Mesenteric fat pad (tissue), 1 donor: Measurements from ENCODE around the gene PLSCR1. TPM values are rescaled to one million over a fixed set of nuclear protein-coding genes. Genes with fewer than 3 reads are reported as not detected.

Experiments used
- DNase-seq: peaks from one replicate; pipeline ENCODE4 v3.0.0-alpha.2; 2020; ENCODE audit warnings: low spot score
- long read RNA-seq: library from polyadenylated mRNA; unstranded; transcript quantifications from one replicate; pipeline ENCODE4 v2.0.0, GENCODE V29; 2020
- total RNA-seq: library from RNA; stranded (reverse); fragmentation: NEBNext Ultra II Directional; extraction: Animal tissue kit (Norgen Biotek cat#: 25700); gene quantifications from one replicate; pipeline ENCODE4 v1.2.1, GENCODE V29; 2021
- donor health status: DM: yes; HTN: yes; CAD: no.

Gene PLSCR1, protein sequence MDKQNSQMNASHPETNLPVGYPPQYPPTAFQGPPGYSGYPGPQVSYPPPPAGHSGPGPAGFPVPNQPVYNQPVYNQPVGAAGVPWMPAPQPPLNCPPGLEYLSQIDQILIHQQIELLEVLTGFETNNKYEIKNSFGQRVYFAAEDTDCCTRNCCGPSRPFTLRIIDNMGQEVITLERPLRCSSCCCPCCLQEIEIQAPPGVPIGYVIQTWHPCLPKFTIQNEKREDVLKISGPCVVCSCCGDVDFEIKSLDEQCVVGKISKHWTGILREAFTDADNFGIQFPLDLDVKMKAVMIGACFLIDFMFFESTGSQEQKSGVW
- 187 TPM for total RNA-seq
- long read RNA-seq, transcript PLSCR1-202 (8 exons, 996 nt): minor isoform, 27 of 330 reads
- long read RNA-seq, transcript PLSCR1-201 (9 exons, 2,233 nt): major isoform, 256 of 330 reads
- long read RNA-seq, partial matches to known transcripts: 22 of 330 reads
- long read RNA-seq, other reads (novel, unspliced or antisense): 20 of 330 reads

DNA sequence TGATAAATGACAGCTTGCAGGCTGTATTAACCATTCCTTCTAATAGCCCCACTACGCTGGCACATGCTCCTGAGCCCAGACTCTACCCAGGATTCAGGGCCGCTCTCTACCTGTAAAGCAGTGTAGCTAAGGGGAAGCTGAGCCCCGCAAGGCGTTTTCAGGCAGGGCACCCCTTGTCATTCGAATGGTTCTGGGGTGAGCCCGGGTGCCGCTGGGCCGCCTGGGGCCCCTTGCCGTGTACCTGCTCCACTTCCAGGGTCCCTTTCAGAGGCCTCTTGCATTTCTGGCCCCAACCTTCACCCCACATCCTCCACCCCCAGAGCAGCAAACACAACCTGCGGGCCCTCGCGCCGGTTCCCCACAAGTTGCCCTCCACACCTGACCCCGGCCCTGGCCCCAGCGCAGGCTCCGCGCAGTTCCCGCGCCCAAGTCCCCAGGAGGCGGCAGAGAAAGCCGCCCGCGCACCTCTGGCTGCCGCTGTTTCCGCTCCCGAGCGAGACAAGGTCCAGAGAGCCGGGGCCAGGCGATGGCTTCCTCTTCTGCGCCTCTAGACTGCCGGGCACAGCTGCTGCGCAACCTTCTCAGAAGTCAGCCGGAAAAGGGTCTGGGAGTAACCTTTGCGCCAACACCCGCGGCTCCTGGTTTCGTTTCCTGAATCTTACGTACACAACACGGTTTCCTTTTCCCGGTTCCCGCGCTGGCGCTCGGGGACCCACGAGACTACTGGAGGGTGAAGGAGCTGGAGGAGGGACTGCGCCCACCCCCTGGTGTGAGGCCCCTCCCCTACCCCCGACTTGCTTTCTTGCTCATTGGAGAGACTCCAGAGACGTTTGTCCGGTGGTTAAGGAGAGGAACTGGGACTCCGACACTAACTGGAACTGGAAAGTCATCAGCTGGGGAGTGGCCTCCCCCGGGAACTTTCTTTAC, at the start of gene PLSCR1:
Gene PLSCR1, minus strand, starts transcription at position 606 of the 927 bp plus-strand sequence. CDS start 8,055 bp downstream, outside the sequence.
- peak; percentile 97 for DNase-seq

- DNase-seq: no peak
Observed at GRCh38 chr3:146593776-146594175, 49.4 kb upstream of the PLSCR1 start.

GRCh38 chr3:146590521-146590920, 46.1 kb upstream of the PLSCR1 start:
- DNase-seq: no peak

DNA sequence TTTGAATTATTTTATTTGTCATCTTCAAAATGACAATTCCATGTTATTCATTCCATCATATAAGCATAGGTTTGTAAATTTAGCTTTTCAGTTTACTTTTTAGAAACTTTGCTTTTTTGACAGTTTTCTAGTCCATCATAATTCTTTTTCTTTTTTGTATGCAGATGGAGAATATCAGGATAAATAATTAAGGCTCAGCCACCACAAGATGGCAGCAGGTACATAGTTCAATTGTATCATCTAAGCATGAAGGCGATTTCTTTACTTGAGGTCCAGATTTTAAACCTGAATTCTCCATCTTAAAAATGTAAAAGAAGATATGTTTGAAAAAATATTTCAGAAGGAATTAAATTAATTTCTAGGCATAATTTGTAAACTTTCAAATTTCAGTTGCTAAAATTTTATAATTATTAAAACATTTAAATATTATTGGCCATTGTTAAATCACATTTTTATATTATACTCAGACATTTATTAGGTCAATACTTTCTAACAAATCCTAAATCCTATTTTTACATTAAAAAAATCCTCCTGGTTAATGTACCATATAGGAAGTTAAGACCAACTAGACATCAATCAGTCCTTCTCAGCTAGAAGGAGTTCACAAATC, 45.6 kb upstream of the PLSCR1 start:
- DNase-seq: no peak

GRCh38 chr3:146585156-146585555, 40.7 kb upstream of the PLSCR1 start:
- no peak for DNase-seq

GRCh38 chr3:146581951-146582467, 37.6 kb upstream of the PLSCR1 start:
- no peak for DNase-seq

DNA sequence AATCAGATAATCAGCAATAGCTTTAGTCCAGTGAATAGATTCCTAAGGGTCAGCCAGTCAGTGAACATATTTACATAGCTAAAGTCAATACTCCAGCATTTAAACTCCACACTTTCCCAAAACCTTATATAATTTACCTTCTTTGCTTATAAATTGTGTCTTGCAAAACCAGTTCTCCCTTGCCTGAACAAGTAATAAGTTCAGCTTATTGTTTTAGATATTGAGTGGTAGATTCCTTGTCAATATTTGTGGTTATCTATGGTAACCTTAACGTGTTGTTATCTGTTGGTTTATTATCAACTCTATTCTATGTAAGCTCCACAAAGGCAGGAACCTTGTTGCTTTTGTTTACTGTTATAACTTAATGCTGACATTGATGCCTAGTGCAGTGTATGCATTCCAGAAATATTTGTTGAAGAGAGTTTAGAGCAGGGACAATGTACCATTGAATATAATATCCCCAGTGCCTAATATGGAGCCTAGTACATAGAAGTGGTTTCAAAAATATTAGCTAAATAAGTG, 36.7 kb upstream of the PLSCR1 start:
- no peak for DNase-seq

DNA sequence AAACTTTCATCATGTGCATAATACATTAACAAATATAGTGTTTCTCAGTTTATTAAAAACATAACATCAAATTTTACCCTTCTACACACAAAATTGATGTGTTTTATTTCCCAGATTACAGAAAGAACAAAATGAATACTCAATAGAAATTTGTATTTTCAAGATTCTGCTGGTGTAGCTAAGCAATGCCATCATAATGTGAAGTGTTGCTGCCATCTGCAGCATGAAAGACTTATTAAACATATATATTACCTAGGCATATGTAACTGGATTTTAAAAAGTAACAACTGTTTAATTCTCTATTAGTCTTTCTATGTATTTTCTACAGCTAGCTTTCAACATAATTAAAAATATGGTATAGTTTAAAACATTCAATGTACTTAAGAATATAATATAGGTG, 33.3 kb upstream of the PLSCR1 start:
- no peak for DNase-seq

DNA sequence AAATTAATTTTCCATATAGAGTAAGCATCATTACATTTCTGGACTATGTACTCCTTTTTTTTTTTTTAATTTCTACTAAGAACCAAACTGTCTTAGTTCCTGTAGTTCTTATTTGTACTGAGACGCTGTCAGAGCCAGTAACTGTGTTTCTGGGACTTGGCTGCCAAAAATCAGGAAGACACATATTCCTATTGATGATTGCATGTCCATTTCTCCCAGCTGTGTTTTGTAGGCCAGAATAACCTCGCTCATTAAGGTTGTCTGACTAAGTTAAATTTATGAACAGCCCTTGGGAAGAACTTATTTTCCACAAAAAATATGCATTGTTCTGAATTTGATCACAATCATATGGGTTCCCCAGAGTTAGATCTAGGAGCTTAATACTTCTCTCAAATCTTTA, 31.2 kb upstream of the PLSCR1 start:
- DNase-seq: no peak

GRCh38 chr3:146574173-146574572, 29.8 kb upstream of the PLSCR1 start:
- DNase-seq: no peak

DNA sequence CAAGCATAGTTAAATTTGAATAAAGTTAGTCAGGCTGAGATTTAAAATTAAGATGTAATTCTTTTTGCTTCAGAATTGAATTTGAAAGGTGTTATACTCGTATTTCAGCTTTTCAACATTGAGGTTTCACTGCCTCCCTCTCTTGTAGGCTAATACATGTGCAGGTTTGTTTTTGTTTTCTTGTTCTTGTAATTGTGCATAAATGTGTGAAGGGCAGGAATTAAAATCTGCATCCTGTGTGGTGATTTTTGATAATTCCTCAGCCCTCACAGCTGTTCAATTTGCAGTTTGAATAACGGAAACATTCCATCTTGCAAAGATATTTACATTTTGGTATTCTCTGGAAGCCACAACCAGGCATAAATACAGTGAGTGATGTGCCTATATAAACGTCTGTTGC, 24.9 kb upstream of the PLSCR1 start:
- DNase-seq: no peak

- DNase-seq: no peak
Observed at GRCh38 chr3:146566138-146566537, 21.7 kb upstream of the PLSCR1 start.

DNA sequence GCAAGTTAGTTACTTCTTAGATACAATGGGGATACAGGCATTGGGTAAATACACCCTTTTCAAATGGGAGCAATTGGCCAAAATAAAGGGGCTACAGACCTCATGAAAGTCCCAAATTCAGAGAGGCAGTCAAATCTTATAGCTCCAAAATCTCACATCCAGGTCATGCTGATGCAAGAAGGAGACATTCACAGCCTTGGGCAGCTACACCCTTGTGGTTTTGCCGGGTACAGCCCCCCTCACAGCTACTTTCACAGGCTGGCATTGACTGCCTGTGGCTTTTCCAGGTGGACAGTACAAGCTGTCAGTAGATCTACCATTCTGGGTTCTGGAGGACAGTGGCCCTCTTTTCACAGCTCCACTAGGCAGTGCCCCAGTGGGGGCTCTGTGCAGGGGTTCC, 17.5 kb upstream of the PLSCR1 start:
- DNase-seq: no peak

GRCh38 chr3:146561463-146561862, 17.1 kb upstream of the PLSCR1 start:
- no peak for DNase-seq

DNA sequence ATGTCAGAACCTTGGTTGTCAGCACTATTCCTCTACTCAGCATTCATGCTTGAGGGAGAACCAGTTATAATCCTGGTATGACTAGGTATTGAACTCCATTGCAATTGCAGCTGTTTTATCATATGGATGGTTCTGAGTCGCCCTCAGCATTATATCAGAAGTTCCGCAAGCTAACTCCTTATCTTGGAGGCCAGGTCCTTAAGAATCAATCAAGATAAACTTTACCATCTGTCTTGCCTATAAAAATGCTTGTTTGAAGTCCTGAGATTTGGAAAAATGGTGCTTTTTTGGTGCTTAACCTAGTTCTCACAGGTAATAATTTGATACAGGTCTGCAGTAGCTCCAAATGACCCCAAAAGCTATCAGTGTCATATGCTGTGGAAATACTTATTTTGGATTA, 16.3 kb upstream of the PLSCR1 start:
- DNase-seq: no peak

- no peak for DNase-seq
Observed at GRCh38 chr3:146559388-146559787, 15.0 kb upstream of the PLSCR1 start.

GRCh38 chr3:146558781-146559180, 14.4 kb upstream of the PLSCR1 start:
- DNase-seq: no peak

DNA sequence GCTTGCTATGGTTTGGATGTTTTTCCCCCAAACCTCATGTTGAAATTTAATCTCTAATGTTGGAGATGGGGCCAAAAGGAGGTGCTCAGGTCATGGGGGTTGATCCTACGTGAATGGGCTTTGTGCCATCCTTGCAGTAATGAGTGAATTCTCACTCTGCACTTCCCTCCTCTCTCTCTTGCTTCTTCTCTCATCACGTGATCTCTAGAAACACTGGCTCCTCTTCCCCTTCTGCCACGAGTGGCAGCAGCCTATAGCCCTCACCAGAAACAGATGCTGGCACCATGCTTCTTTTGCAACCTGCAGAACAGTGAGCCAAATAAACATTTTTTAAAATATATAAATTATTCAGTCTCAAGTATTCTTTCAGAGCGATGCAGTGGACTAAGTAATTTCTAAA, 13.3 kb upstream of the PLSCR1 start:
- no peak for DNase-seq

DNA sequence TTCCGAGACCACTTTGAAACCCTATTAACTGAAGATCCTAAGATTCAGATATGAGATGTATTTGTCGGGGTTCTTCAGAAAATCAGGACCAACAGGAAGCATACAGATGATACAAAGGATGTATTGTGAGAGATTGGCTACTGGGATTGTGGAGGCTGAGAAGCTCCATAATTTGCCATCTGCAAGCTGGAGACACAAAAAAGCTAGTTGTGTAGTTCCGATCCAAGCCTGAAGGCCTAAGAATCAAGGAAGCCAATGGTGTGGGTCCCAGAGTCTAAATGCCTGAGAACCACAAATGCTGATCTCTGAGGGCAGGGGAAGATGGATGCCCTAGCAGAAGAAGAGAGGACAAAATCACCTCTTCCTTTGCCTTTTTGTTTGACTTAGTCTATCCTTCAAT, 10.9 kb upstream of the PLSCR1 start:
- DNase-seq: no peak

- no peak for DNase-seq
Observed at GRCh38 chr3:146554151-146554760, 9.8 kb upstream of the PLSCR1 start.
